Measurements from ENCODE around the gene NMRK1.

GRCh38 chr9:75086541-75087288 is 1.2 kb downstream of the NMRK1 start:
- TF ChIP-seq CTCF (optimal IDR thresholded peaks at IDR 0.05 in 1 of 3, IDR thresholded peaks at IDR 0.05 in 1 of 3, conservative IDR thresholded peaks at IDR 0.05 in 1 of 3; ENCODE audit: extremely low read depth in 1 of 3, insufficient read depth in 2 of 3, low read length in 3 of 3) (no peak), EZH2 (IDR thresholded peaks at IDR 0.05; ENCODE audit: low read length) (no peak)

All from keratinocyte (primary cell).